Adrenal gland (tissue), 12 donors: ENCODE results near the gene TFF3. TPM values are rescaled to one million over a fixed set of nuclear protein-coding genes. Genes with fewer than 3 reads are reported as not detected.

ENCODE experiments used
- DNase-seq, 7 donors: peaks; one replicate each; pipeline ENCODE4 v3.0.0-alpha.2; 2019 to 2020
- H3K27ac ChIP-seq, 5 donors: fragments of 200-600 bp; sonication (generic) in 4 of 5; 1 replicate in 3 of 5; 2 replicates in 2 of 5; pipeline versions ENCODE4 v1.5.1 to v1.8.0; 2016 to 2020; ENCODE audit warnings: mild to moderate bottlenecking in 1 of 5
- H3K27me3 ChIP-seq: fragments of 200-600 bp; 2 replicates; pipeline ENCODE4 v1.8.0; 2021
- H3K36me3 ChIP-seq, 2 donors: fragments of 200-600 bp; replicated peaks in 1 of 2; 1 replicate in 1 of 2; 2 replicates in 1 of 2; pipeline versions ENCODE4 v1.5.1 to v1.8.0; 2018 to 2022
- H3K4me1 ChIP-seq, 2 donors: fragments of 200-600 bp; replicated peaks in 1 of 2; 1 replicate in 1 of 2; 2 replicates in 1 of 2; pipeline versions ENCODE4 v1.5.1 to v1.8.0; 2018 to 2021
- H3K4me3 ChIP-seq, 4 donors: fragments of 200-600 bp; sonication (generic) in 3 of 4; one replicate each; pipeline ENCODE4 v1.5.1; 2016 to 2018
- H3K9me3 ChIP-seq, 3 donors: fragments of 200-600 bp; sonication (generic) in 1 of 3; replicated peaks in 1 of 3; 1 replicate in 2 of 3; 2 replicates in 1 of 3; pipeline versions ENCODE4 v1.5.1 to v1.8.0; 2016 to 2021
- CTCF ChIP-seq, 6 experiments: fragments of 450-650 bp in 4 of 6; fragments of 200-600 bp in 2 of 6; sonication (generic) in 1 of 6; IDR thresholded peaks; 1 replicate in 5 of 6; 2 replicates in 1 of 6; pipeline versions ENCODE4 v1.5.1 to v1.8.0; 2016 to 2021; ENCODE audit warnings: antibody characterized with exemption in 6 of 6, mild to moderate bottlenecking in 2 of 6, moderate library complexity in 1 of 6
- POLR2A ChIP-seq, 2 donors: fragments of 450-650 bp; IDR thresholded peaks; one replicate each; pipeline ENCODE4 v1.6.1; 2017; ENCODE audit warnings: antibody characterized with exemption in 2 of 2, mild to moderate bottlenecking in 2 of 2, moderate library complexity in 1 of 2
- WGBS, 4 donors: extraction: QIAGEN DNeasy Blood & Tissue Kit in 2 of 4; methylation state at CpG; one replicate each; pipeline versions ENCODE4 v1.1.5 to v1.1.7; 2013 to 2017; 5-methylcytosine and 5-hydroxymethylcytosine counted together
- intact Hi-C, 2 donors: fragments of 100-400 bp; cut with DNase I; formaldehyde crosslinking; loops; one replicate each; pipeline versions ENCODE4 v1.14.1 to v1.15.0; 2022 to 2023
- polyA plus RNA-seq, 3 donors: library from polyadenylated mRNA; stranded (reverse); fragments of 200-250 nt in 2 of 3; fragments of 350-450 nt in 1 of 3; fragmentation: Illumina TruSeq in 1 of 3; extraction: RNeasy Lipid Tissue Mini Kit (QIAGEN cat#74804) in 1 of 3; gene quantifications; one replicate each; pipeline ENCODE4 v1.2.3, GENCODE V29; 2013 to 2014
- total RNA-seq, 9 donors: library from RNA; depleted of rRNA in 4 of 9; stranded (reverse); fragments of >200 nt in 4 of 9; fragments of 120-200 nt in 1 of 9; fragmentation: NEBNext Ultra II Directional in 1 of 9; extraction: Animal tissue kit (Norgen Biotek cat#: 25700) in 1 of 9; gene quantifications; one replicate each; pipeline versions ENCODE4 v1.1.0 to v1.2.4, GENCODE V29; 2013 to 2023
- donor health status: healthy with polysubstance abuse.
- donor health status: Bipolar disorder and iron deficiency.
- donor health status: DM: yes; HTN: yes; CAD: no.
- donor health status: DM: no; HTN: no; CAD: no.
- donor health status: DM: no; HTN: no; CAD: no.
- donor health status: DM: yes; HTN: yes; CAD: no.

The TFF3 gene
- total and polyA plus RNA-seq, 12 donors = 1.2 to 42.3 (median 11.1) TPM

- Histone ChIP-seq H3K4me1 (peaks cover 0 to 4% of the 10 kb centered on the region in 2 donors), H3K9me3 (no peaks in the 10 kb centered on the region), H3K27me3 (no peaks in the 10 kb centered on the region), H3K36me3 (no peaks in the 10 kb centered on the region), H3K27ac (no peak overlapping the region), H3K4me3 (no peak overlapping the region)
- TF ChIP-seq CTCF (IDR thresholded peaks at IDR 0.05) (no peak), POLR2A (IDR thresholded peaks at IDR 0.05) (no peak)
- peak in 1 of 7 donors; percentile 9 for DNase-seq
- WGBS, 4 donors = 90 to 94% (median 93%) methylated on average over 8 to 16 of the region's 16 CpGs
- intact Hi-C loops = loop anchor here in 1 of 2 donors (5.0 kb wide), 1 partner anchor 60 kb away; no protein-coding TSS in a partner anchor
Observed at GRCh38 chr21:42316891-42317290, 1.7 kb upstream of the TFF3 start.

GRCh38 chr21:42314616-42315295, 453 bp downstream of the TFF3 start:
- Histone ChIP-seq H3K27ac (peak overlapping the region in 1 of 5 donors; percentile 29), H3K27me3 (peaks cover 2% of the 10 kb centered on the region), H3K9me3 (no peaks in the 10 kb centered on the region), H3K4me1 (peaks cover 0 to 4% of the 10 kb centered on the region in 2 donors), H3K4me3 (no peak overlapping the region), H3K36me3 (no peaks in the 10 kb centered on the region)
- TF ChIP-seq CTCF (IDR thresholded peaks at IDR 0.05) = no peak
- no peak for TF ChIP-seq POLR2A (IDR thresholded peaks at IDR 0.05)
- 79 to 88% (median 83%) methylated on average over 6 of the region's 6 CpGs for WGBS, 4 donors
- DNase-seq = peak in 1 of 7 donors; percentile 5
- intact Hi-C loops = loop anchor here in 1 of 2 donors (5.0 kb wide), 1 partner anchor 63 kb away; no protein-coding TSS in a partner anchor

- no peak for TF ChIP-seq POLR2A (IDR thresholded peaks at IDR 0.05)
- TF ChIP-seq CTCF (IDR thresholded peaks at IDR 0.05) = no peak
- Histone ChIP-seq H3K27ac (peak overlapping the region in 1 of 5 donors; percentile 34), H3K4me1 (peaks cover 0 to 4% of the 10 kb centered on the region in 2 donors), H3K27me3 (peaks cover 6% of the 10 kb centered on the region), H3K4me3 (no peak overlapping the region), H3K36me3 (no peaks in the 10 kb centered on the region), H3K9me3 (no peaks in the 10 kb centered on the region)
- peak in 5 of 7 donors; percentile 36 to 70 (median 55) for DNase-seq
- 30 to 51% (median 39%) methylated on average over 7 to 13 of the region's 13 CpGs for WGBS, 4 donors
- intact Hi-C loops = no loop called here
Observed at GRCh38 chr21:42313501-42313969, 1.7 kb downstream of the TFF3 start.

GRCh38 chr21:42312626-42313104, 2.5 kb downstream of the TFF3 start:
- Histone ChIP-seq H3K36me3 (no peaks in the 10 kb centered on the region), H3K4me3 (no peak overlapping the region), H3K27me3 (peaks cover 6% of the 10 kb centered on the region), H3K27ac (peak overlapping the region in 1 of 5 donors; percentile 55), H3K9me3 (no peaks in the 10 kb centered on the region), H3K4me1 (peaks cover 0 to 4% of the 10 kb centered on the region in 2 donors)
- WGBS, 4 donors = 70 to 88% (median 84%) methylated on average over 10 to 16 of the region's 16 CpGs; no CpG with 5 or more reads in 1 of the 4 donors
- peak in 2 of 7 donors; percentile 18 to 42 for DNase-seq
- TF ChIP-seq POLR2A (IDR thresholded peaks at IDR 0.05) (no peak), CTCF (IDR thresholded peaks at IDR 0.05) (no peak)
- intact Hi-C loops = no loop called here
